ENCODE results near the gene C5orf63.
"Not testable (repeated sequence)": the region's sequence is repeated elsewhere in the genome, so short reads cannot be mapped to it uniquely, and the experiment has no call there.

The C5orf63 gene

GRCh38 chr5:127030259-127031146 lies 42.8 kb downstream of the C5orf63 start, which contains the start of gene MARCHF3:
MARCHF3 (minus strand) TSS chr5:127030558; CDS start chr5:126918171, 112,387 bp downstream.
- DNase-seq (ENCODE audit: low read depth), result peak; percentile 87

- DNase-seq (ENCODE audit: low read depth), result peak; percentile 4
Observed at GRCh38 chr5:127029581-127030258, 43.6 kb downstream of the C5orf63 start.

GRCh38 chr5:127028822-127029457 lies 44.4 kb downstream of the C5orf63 start:
- DNase-seq (ENCODE audit: low read depth), result no peak

GRCh38 chr5:127027539-127027938 lies 45.8 kb downstream of the C5orf63 start:
- no peak for DNase-seq (ENCODE audit: low read depth)

GRCh38 chr5:127026166-127026565 lies 47.1 kb downstream of the C5orf63 start:
- DNase-seq (ENCODE audit: low read depth), result no peak

- no peak for DNase-seq (ENCODE audit: low read depth)
Observed at GRCh38 chr5:127025467-127025866, 47.8 kb downstream of the C5orf63 start.

- DNase-seq (ENCODE audit: low read depth), result no peak
Observed at GRCh38 chr5:127024821-127025220, 48.5 kb downstream of the C5orf63 start.

GRCh38 chr5:127023552-127024191 lies 49.6 kb downstream of the C5orf63 start:
- not testable (repeated sequence) for DNase-seq (ENCODE audit: low read depth)

GRCh38 chr5:127022846-127023245 lies 50.5 kb downstream of the C5orf63 start:
- no peak for DNase-seq (ENCODE audit: low read depth)

- no peak for DNase-seq (ENCODE audit: low read depth)
Observed at GRCh38 chr5:127019928-127020327, 53.4 kb downstream of the C5orf63 start.

GRCh38 chr5:127016722-127017121 lies 56.6 kb downstream of the C5orf63 start:
- DNase-seq (ENCODE audit: low read depth), result not testable (repeated sequence)

- DNase-seq (ENCODE audit: low read depth), result no peak
Observed at GRCh38 chr5:127015716-127016115, 57.6 kb downstream of the C5orf63 start.

GRCh38 chr5:127014573-127014972 lies 58.7 kb downstream of the C5orf63 start:
- no peak for DNase-seq (ENCODE audit: low read depth)

- DNase-seq (ENCODE audit: low read depth), result no peak
Observed at GRCh38 chr5:127013407-127013806, 59.9 kb downstream of the C5orf63 start.

GRCh38 chr5:127012916-127013315 lies 60.4 kb downstream of the C5orf63 start:
- DNase-seq (ENCODE audit: low read depth), result no peak

GRCh38 chr5:127011961-127012644 lies 61.2 kb downstream of the C5orf63 start:
- DNase-seq (ENCODE audit: low read depth), result no peak

- no peak for DNase-seq (ENCODE audit: low read depth)
Observed at GRCh38 chr5:127011153-127011552, 62.1 kb downstream of the C5orf63 start.

- DNase-seq (ENCODE audit: low read depth), result no peak
Observed at GRCh38 chr5:127010362-127010761, 62.9 kb downstream of the C5orf63 start.

- DNase-seq (ENCODE audit: low read depth), result no peak
Observed at GRCh38 chr5:127009784-127010183, 63.5 kb downstream of the C5orf63 start.

- DNase-seq (ENCODE audit: low read depth), result no peak
Observed at GRCh38 chr5:127008300-127008975, 64.9 kb downstream of the C5orf63 start.

- DNase-seq (ENCODE audit: low read depth), result no peak
Observed at GRCh38 chr5:127007522-127007921, 65.8 kb downstream of the C5orf63 start.

Data from stimulated activated CD8-positive, alpha-beta memory T cell treated with anti-CD3 and anti-CD28 coated beads, Interleukin-15, amount 100 ng/mL, for 24 hours (primary cell).